KOPT-K1 (cell line): Measurements from ENCODE around the gene CBFA2T3.

ENCODE experiments used
- H3K27ac ChIP-seq: fragments of 200-600 bp; sonication (generic); 2 replicates; pipeline ENCODE4 v1.5.1; 2016; ENCODE audit warnings: antibody characterized with exemption, mild to moderate bottlenecking, low read depth, low read length; ENCODE audit not compliant: poor library complexity, severe bottlenecking
- H3K36me3 ChIP-seq: fragments of 200-600 bp; sonication (generic); 2 replicates; pipeline ENCODE4 v1.5.1; 2017; ENCODE audit warnings: antibody characterized with exemption, mild to moderate bottlenecking, low read length, moderate library complexity; ENCODE audit not compliant: insufficient read depth
- H3K9me3 ChIP-seq: fragments of 200-600 bp; sonication (generic); 2 replicates; pipeline ENCODE4 v1.5.1; 2017; ENCODE audit warnings: antibody characterized with exemption, low read length, mild to moderate bottlenecking; ENCODE audit not compliant: insufficient read depth, poor library complexity, severe bottlenecking

The CBFA2T3 gene

GRCh38 chr16:88914750-88915368 is 62.1 kb downstream of the CBFA2T3 start:
- no peak overlapping the region for H3K27ac ChIP-seq
- peaks cover 65% of the 10 kb centered on the region for H3K36me3 ChIP-seq
- H3K9me3 ChIP-seq: no peaks in the 10 kb centered on the region

DNA sequence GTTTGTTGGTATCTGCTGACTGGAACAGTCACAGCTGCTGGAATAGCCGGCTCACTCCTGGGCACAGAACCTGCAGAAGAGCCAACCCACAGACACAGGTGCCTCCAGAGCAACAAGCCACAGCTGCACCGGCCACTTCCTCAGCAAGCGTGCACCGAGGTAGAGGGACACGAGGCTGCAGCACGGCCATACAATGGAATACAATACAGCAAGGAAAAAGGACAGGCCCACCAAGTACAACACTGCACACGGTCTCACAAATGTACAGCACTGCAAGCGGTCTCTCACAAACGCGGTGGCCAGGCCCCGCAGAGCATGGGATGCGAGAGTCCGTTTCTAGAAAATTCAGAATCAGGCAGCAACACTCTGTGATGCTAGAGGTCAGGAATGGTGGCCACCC is 63.1 kb downstream of the CBFA2T3 start:
- H3K27ac ChIP-seq: no peak overlapping the region
- H3K36me3 ChIP-seq: peaks cover 61% of the 10 kb centered on the region
- H3K9me3 ChIP-seq: no peaks in the 10 kb centered on the region

GRCh38 chr16:88913001-88913612 is 63.9 kb downstream of the CBFA2T3 start:
- Histone ChIP-seq H3K9me3 (no peaks in the 10 kb centered on the region), H3K36me3 (peaks cover 62% of the 10 kb centered on the region), H3K27ac (no peak overlapping the region)

DNA sequence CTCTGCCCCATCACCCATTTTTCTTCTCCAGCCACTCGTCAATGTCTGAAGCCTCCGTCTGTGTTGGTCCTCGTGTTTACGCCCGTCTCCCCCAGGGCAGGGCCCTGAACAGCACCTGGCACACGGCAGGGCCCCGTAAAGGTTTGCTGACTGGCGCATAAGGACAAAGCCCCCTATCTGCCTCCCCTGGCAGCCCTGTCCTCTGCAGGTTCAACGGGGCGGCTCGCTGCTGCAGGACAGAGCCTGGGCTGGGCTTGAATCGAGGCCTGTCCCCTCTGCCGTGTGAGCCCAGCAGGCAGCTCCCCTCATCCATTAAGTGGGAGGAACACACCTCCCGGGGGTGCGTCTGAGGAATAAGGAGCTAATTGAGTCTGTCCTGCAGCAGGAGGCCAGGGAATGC is 64.5 kb downstream of the CBFA2T3 start:
- Histone ChIP-seq H3K36me3 (peaks cover 62% of the 10 kb centered on the region), H3K27ac (no peak overlapping the region), H3K9me3 (no peaks in the 10 kb centered on the region)

- no peaks in the 10 kb centered on the region for H3K9me3 ChIP-seq
- H3K36me3 ChIP-seq: peaks cover 61% of the 10 kb centered on the region
- no peak overlapping the region for H3K27ac ChIP-seq
Observed at GRCh38 chr16:88911946-88912310, 65.1 kb downstream of the CBFA2T3 start.

GRCh38 chr16:88911136-88911945 is 65.7 kb downstream of the CBFA2T3 start:
- Histone ChIP-seq H3K9me3 (no peaks in the 10 kb centered on the region), H3K27ac (no peak overlapping the region), H3K36me3 (peaks cover 59% of the 10 kb centered on the region)

- Histone ChIP-seq H3K9me3 (no peaks in the 10 kb centered on the region), H3K36me3 (peaks cover 52% of the 10 kb centered on the region), H3K27ac (no peak overlapping the region)
Observed at GRCh38 chr16:88910284-88911135, 66.5 kb downstream of the CBFA2T3 start.

DNA sequence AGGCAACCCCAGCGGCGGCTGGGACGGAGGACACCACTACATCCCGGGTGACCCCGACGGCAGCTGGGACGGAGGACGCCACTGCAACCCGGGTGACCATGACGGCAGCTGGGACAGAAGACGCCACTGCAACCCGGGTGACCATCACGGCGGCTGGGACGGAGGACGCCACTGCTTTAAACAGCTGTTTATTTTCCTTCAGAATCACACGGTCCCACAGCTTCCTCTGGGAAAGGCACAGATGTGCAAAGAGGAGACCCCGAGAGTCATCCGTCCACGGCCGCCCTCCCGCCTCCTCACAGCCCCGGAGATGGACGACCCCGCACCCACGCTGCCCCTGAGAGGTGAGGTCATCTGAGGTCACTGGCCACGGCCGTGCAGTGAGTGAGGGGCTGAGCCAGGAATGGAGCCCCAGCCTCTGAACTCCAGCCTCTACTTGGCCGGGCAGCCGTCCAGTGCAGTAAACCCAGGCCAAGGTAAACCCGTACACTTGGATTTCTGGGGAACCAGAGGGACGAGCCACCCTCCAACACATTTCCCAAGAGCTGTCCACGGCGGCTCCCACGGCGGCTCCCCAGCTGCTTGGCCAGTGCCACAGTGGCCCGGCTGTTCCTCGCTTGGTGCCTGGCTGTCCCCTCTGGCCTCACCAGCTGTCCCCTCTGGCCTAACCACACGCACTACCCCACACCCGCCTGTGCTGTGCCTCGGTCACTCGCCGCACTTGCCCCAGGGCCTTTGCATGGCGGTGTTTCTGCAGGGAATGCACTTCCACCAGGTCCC is 67.4 kb downstream of the CBFA2T3 start:
- Histone ChIP-seq H3K36me3 (peaks cover 51% of the 10 kb centered on the region), H3K9me3 (no peaks in the 10 kb centered on the region), H3K27ac (no peak overlapping the region)

- Histone ChIP-seq H3K36me3 (peaks cover 47% of the 10 kb centered on the region), H3K9me3 (no peaks in the 10 kb centered on the region), H3K27ac (no peak overlapping the region)
Observed at GRCh38 chr16:88908307-88908706, 68.7 kb downstream of the CBFA2T3 start.

GRCh38 chr16:88907768-88908167 is 69.2 kb downstream of the CBFA2T3 start:
- Histone ChIP-seq H3K27ac (no peak overlapping the region), H3K9me3 (no peaks in the 10 kb centered on the region), H3K36me3 (peaks cover 47% of the 10 kb centered on the region)

DNA sequence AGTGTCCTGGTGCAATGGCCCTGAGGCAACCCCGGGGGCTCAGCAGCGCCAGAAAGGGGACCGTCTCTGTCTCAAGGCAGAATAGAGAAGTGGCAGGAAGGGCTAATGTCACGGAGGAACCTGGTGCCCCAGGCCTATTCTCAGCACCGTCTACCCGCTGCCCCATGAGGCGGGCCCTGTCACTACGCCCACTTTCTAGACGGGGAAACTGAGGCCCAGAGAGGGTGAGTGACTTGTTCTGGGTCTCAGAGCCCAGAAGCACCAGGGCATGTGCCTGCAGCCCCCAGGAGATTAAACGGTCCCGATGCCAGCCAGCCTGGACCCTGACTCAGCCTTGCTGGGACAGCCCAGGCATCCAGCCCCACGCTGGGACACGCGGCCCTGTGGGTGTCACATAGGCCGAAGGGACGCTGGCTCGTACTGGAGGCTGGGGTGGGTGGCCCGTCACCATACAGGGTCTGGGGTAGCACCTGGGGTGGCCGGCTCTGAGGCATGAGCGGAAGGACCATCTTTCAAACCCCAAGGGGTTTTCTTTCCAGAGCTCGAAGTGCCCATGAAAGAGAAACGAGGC is 70.4 kb downstream of the CBFA2T3 start:
- no peak overlapping the region for H3K27ac ChIP-seq
- peaks cover 47% of the 10 kb centered on the region for H3K36me3 ChIP-seq
- no peaks in the 10 kb centered on the region for H3K9me3 ChIP-seq

GRCh38 chr16:88906020-88906419 is 71.0 kb downstream of the CBFA2T3 start:
- H3K27ac ChIP-seq: no peak overlapping the region

DNA sequence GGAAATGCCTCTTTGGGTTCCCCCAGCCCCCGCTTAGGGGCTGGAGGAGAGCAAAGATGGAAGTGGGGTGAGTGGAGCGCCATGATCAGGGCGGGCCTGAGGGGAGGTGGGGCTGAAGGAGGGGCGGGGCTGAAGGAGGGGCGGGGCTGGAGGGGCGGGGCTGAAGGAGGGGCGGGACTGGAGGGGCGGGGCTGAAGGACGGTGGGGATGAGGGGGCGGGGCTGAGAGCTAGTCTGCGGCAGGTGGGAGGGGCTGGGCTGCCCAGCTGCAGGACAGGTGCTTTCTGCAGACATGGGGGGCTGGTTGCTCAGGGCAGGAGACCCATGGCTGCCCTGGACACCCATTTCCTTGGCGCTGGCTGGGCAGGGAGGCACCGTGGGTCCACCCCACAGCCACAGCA is 71.4 kb downstream of the CBFA2T3 start:
- H3K27ac ChIP-seq: no peak overlapping the region
- peaks cover 50% of the 10 kb centered on the region for H3K36me3 ChIP-seq
- H3K9me3 ChIP-seq: no peaks in the 10 kb centered on the region

More at GRCh38 chr16:88906020-88906419, 71.0 kb downstream of the CBFA2T3 start:
- H3K36me3 ChIP-seq: peaks cover 47% of the 10 kb centered on the region
- no peaks in the 10 kb centered on the region for H3K9me3 ChIP-seq
